PC-3 (cell line): ENCODE data around the gene SH2D3A. TPM values are rescaled to one million over a fixed set of nuclear protein-coding genes. Genes with fewer than 3 reads are reported as not detected.

Experiments
- ATAC-seq: fragments of 200-7000 bp; cut with Tn5 transposase; 2 replicates; pipeline ENCODE4 v1.9.1; 2020; ENCODE audit warnings: mild to moderate bottlenecking, moderate library complexity
- BruUV-seq: library from RNA; stranded (reverse); fragments of 400-500 nt; replicated peaks from 2 replicates; lab custom pipeline; 2021; lab: Mats Ljungman, UMichigan
- CTCF ChIA-PET: fragments of 300-600 bp; sonication (Branson Sonifier 250); formaldehyde crosslinking; loops from one replicate; lab custom pipeline; 2022; ENCODE audit warnings: antibody characterized with exemption; lab: Charles Lee
- POLR2A ChIA-PET: fragments of 300-600 bp; sonication (Branson Sonifier 250); formaldehyde crosslinking; loops from one replicate; lab custom pipeline; 2022; ENCODE audit warnings: antibody characterized with exemption; ENCODE audit not compliant: unreplicated experiment; lab: Charles Lee
- DNase-seq: peaks from one replicate; pipeline ENCODE4 v3.0.0-alpha.2; 2015
- H2AFZ ChIP-seq: fragments of 300-600 bp; sonication (generic); 2 replicates; pipeline ENCODE4 v1.6.0; 2016; ENCODE audit warnings: antibody characterized with exemption, low read length
- H3F3A ChIP-seq: fragments of 300-600 bp; sonication (generic); one replicate; pipeline ENCODE4 v1.6.0; 2017; ENCODE audit warnings: antibody characterized with exemption, low read length, control low read depth, mild to moderate bottlenecking; ENCODE audit not compliant: unreplicated experiment
- H3K27ac ChIP-seq: fragments of 300-600 bp; sonication (generic); 2 replicates; pipeline ENCODE4 v1.5.1; 2016; ENCODE audit warnings: mild to moderate bottlenecking, low read length
- H3K27me3 ChIP-seq: fragments of 300-600 bp; sonication (generic); 2 replicates; pipeline ENCODE4 v1.6.1; 2016; ENCODE audit warnings: low read length, mixed read lengths
- H3K36me3 ChIP-seq: fragments of 300-600 bp; sonication (generic); 2 replicates; pipeline ENCODE4 v1.6.1; 2016; ENCODE audit warnings: low read depth, mixed run types, low read length, mixed read lengths
- H3K4me1 ChIP-seq: fragments of 300-600 bp; sonication (generic); 2 replicates; pipeline ENCODE4 v1.5.1; 2016; ENCODE audit warnings: low read length; ENCODE audit not compliant: insufficient read depth
- H3K4me2 ChIP-seq: fragments of 300-600 bp; sonication (generic); 2 replicates; pipeline ENCODE4 v1.6.0; 2016; ENCODE audit warnings: low read length
- H3K4me3 ChIP-seq: fragments of 300-600 bp; sonication (generic); 2 replicates; pipeline ENCODE4 v1.5.1; 2016; ENCODE audit warnings: mild to moderate bottlenecking, low read length, mixed read lengths
- H3K79me2 ChIP-seq: fragments of 300-600 bp; sonication (generic); 2 replicates; pipeline ENCODE4 v1.6.1; 2017; ENCODE audit warnings: low read length, mixed read lengths
- H3K9ac ChIP-seq: fragments of 300-600 bp; sonication (generic); 2 replicates; pipeline ENCODE4 v1.6.0; 2016; ENCODE audit warnings: mild to moderate bottlenecking, low read length
- H3K9me2 ChIP-seq: fragments of 300-600 bp; sonication (generic); replicated peaks from 2 replicates; pipeline ENCODE4 v1.6.1; 2016; ENCODE audit warnings: mixed run types, low read length, mixed read lengths
- H3K9me3 ChIP-seq: fragments of 300-600 bp; sonication (generic); 2 replicates; pipeline ENCODE4 v1.6.1; 2016; ENCODE audit warnings: low read length, mixed read lengths
- H4K20me1 ChIP-seq: fragments of 300-600 bp; sonication (generic); 2 replicates; pipeline ENCODE4 v1.6.1; 2016; ENCODE audit warnings: low read length, mixed read lengths
- EZH2 ChIP-seq: fragments of 300-600 bp; sonication (generic); IDR thresholded peaks from one replicate; pipeline ENCODE4 v1.6.1; 2017; ENCODE audit warnings: antibody characterized with exemption, mild to moderate bottlenecking, low read length; ENCODE audit not compliant: unreplicated experiment
- EZH2phosphoT487 ChIP-seq: fragments of 300-600 bp; sonication (generic); IDR thresholded peaks from 2 replicates; pipeline ENCODE4 v1.6.1; 2018; ENCODE audit warnings: mild to moderate bottlenecking, antibody characterized with exemption, low read length, borderline replicate concordance
- intact Hi-C: fragments of 100-400 bp; cut with micrococcal nuclease; formaldehyde crosslinking; loops from 2 replicates; pipeline ENCODE4 v1.9.0; 2023
- total RNA-seq: library from RNA; depleted of rRNA; stranded (reverse); fragments of >200 nt; gene quantifications from 2 replicates; pipeline ENCODE4 v1.2.3, GENCODE V29; 2014
- TF ChIP-seq, protein P1 (sequence below): fragments of 300-600 bp; sonication (generic); conservative IDR thresholded peaks from 2 replicates; pipeline ENCODE4 v1.5.1; 2017; ENCODE audit warnings: antibody characterized with exemption, low read depth, mild to moderate bottlenecking, low read length

Gene SH2D3A
- total RNA-seq, 1 experiment from 2014 or later = 141 TPM

DNA sequence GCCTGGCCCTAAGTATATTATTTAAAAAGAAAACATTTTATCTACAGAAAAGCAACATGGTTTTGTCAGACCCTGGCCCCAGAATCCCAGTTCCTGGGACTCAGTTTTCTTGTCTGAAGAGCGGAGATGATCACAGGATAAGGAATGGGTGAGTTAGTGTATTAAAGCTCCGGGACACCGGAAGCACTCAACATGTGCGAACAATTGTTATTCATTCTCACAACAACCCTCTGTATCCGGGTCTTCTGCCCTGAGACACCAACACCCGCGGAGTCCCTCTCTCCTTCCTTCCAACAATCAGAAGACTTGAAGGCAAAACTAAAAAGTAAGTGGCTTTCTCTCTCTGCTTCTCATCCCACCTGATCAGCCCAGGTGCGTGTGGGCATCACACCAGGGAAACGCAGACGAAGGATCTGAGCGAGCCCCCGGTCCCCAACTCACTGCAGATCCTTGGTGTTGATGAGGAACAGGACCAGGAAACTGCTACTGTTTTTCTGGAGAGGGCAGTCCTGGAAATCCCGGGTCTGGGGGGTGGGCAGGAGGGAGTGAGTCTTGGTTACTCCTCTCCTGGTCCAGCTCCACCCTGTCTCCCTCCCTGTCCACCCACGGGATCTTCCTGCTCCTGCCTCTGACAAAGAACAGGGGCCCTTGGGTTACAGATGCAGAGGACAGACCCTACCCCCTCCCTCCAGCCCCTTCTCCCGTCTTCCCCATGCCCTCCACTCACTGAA lies 31.9 kb downstream of the SH2D3A start:
- ChIA-PET CTCF (interaction anchor here (0.5 kb wide), 1 partner anchor 121 kb away, joined by 3 read pairs; no protein-coding TSS in a partner anchor), POLR2A (no interaction called here)
- no peak overlapping the region for H3K9ac ChIP-seq
- peaks cover 20% of the 10 kb centered on the region for H3K79me2 ChIP-seq
- no peaks in the 10 kb centered on the region for H3K27me3 ChIP-seq
- H3K36me3 ChIP-seq = no peaks in the 10 kb centered on the region
- no peaks in the 10 kb centered on the region for H3K9me3 ChIP-seq
- no peaks in the 10 kb centered on the region for H4K20me1 ChIP-seq
- H3K4me1 ChIP-seq = peaks cover 21% of the 10 kb centered on the region
- no peaks in the 10 kb centered on the region for H3F3A ChIP-seq
- ATAC-seq (no peak), DNase-seq (no peak)
- no peaks in the 10 kb centered on the region for H3K9me2 ChIP-seq
- intact Hi-C loops = loop anchor here (5.0 kb wide), 1 partner anchor 123 kb away; no protein-coding TSS in a partner anchor
- TF ChIP-seq EZH2 = no peak
- TF ChIP-seq EZH2phosphoT487 = no peak
- TF ChIP-seq, protein P1, sequence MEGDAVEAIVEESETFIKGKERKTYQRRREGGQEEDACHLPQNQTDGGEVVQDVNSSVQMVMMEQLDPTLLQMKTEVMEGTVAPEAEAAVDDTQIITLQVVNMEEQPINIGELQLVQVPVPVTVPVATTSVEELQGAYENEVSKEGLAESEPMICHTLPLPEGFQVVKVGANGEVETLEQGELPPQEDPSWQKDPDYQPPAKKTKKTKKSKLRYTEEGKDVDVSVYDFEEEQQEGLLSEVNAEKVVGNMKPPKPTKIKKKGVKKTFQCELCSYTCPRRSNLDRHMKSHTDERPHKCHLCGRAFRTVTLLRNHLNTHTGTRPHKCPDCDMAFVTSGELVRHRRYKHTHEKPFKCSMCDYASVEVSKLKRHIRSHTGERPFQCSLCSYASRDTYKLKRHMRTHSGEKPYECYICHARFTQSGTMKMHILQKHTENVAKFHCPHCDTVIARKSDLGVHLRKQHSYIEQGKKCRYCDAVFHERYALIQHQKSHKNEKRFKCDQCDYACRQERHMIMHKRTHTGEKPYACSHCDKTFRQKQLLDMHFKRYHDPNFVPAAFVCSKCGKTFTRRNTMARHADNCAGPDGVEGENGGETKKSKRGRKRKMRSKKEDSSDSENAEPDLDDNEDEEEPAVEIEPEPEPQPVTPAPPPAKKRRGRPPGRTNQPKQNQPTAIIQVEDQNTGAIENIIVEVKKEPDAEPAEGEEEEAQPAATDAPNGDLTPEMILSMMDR = no peak
- H3K4me2 ChIP-seq = peak overlapping the region; percentile 93
- no peak overlapping the region for H2AFZ ChIP-seq
- no TSS peak for BruUV-seq
- no peak overlapping the region for H3K27ac ChIP-seq
- H3K4me3 ChIP-seq = peak overlapping the region; percentile 83

DNA sequence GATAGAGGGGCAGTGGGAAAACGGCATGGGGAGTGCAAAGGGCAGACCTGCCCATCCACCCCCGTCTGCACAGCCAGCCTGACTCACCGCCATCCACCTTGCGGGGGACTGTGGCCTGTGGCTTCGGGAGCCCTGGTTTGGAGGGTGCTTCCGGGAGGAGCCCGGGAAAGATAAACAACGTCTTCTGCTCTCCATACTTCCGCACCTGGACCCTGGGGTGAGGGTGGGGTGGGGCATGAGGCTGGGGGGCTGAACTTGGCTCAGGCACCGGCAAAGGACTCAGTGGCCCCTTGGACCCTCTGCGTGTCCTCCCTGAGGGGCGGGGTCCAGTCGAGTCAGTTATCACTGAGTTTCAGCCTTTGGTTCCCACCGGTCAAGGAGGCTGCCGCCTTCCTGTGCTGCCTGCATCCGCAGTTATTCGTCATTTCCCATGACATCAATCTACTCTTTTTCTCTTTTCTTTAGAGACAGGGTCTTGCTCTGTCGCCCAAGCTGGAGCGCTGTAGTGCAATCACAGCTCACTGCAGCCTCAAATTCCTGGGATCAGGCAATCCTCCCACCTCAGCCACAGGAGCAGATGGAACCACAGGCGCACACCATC lies 33.0 kb downstream of the SH2D3A start:
- ChIA-PET POLR2A (no interaction called here), CTCF (no interaction called here)
- H4K20me1 ChIP-seq = no peaks in the 10 kb centered on the region
- no peaks in the 10 kb centered on the region for H3K36me3 ChIP-seq
- no peaks in the 10 kb centered on the region for H3K27me3 ChIP-seq
- no peaks in the 10 kb centered on the region for H3K9me3 ChIP-seq
- H3F3A ChIP-seq = no peaks in the 10 kb centered on the region
- ATAC-seq = no peak
- H3K27ac ChIP-seq = no peak overlapping the region
- no peak overlapping the region for H2AFZ ChIP-seq
- H3K9ac ChIP-seq = no peak overlapping the region
- no peaks in the 10 kb centered on the region for H3K9me2 ChIP-seq
- no peak overlapping the region for H3K4me2 ChIP-seq
- H3K4me3 ChIP-seq = no peak overlapping the region
- H3K79me2 ChIP-seq = peaks cover 12% of the 10 kb centered on the region
- TF ChIP-seq EZH2 (no peak), EZH2phosphoT487 (no peak)
- TF ChIP-seq, protein P1 = no peak
- DNase-seq = no peak
- intact Hi-C loops = no loop called here
- no TSS peak for BruUV-seq
- peaks cover 20% of the 10 kb centered on the region for H3K4me1 ChIP-seq
